NCI-H524 (cell line): ENCODE data around the gene ADGRD1.
A peak's percentile ranks its signal among the peaks of the same experiment; 100 is the strongest.

ENCODE experiments used
- DNase-seq, 2 experiments: peaks; one replicate each; lab custom pipeline; 2025; lab: John Stamatoyannopoulos, UW

The ADGRD1 gene

GRCh38 chr12:131159660-131160059 is 206.0 kb downstream of the ADGRD1 start:
- DNase-seq: peak; percentile 12 to 59

DNA sequence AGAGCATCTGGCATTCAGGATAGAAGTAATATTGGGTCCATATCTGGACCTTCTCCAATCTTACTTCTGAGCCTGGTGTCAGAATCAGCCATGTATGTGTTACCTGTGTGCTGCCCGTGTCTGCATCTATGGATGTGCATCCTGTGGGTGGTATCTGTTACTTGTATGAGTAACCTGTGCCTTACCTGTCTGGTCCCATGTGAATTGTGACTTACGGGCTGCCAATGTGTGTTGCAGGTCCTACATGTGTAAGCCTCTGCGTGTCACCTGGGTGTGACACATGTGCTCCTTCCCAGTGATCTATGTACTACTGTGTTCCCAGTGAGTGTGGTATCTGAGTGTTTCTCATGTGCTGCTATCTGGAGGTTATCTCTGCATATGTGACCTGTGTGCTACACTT is 208.4 kb downstream of the ADGRD1 start:
- DNase-seq: no peak

DNA sequence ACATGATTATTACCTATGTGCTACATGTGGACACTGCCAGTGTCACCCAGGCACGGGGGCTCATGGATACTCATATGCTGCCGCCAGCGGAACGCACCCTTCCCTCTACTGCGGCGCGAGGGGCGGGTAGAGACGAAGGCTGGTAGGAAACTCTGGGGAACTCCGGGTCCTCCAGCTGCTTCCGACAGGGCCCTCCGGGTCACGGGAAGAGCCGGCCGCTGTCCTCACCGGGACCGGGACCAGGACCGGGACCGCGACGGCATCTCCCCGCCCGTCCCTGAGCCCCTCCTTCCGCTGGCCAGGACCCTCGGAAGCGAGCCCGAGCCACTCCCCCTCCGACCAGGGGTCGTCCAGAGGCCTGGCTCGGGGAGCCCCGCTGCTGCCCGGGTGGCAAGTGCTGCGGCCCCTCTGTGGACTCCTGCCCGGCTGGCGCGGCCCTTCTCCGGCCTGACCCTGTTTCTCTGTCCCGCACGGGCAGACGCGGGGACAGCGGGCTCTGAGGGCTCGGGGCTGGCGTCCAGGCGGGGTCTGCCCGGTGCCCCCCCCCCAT is 209.6 kb downstream of the ADGRD1 start:
- DNase-seq: no peak

DNA sequence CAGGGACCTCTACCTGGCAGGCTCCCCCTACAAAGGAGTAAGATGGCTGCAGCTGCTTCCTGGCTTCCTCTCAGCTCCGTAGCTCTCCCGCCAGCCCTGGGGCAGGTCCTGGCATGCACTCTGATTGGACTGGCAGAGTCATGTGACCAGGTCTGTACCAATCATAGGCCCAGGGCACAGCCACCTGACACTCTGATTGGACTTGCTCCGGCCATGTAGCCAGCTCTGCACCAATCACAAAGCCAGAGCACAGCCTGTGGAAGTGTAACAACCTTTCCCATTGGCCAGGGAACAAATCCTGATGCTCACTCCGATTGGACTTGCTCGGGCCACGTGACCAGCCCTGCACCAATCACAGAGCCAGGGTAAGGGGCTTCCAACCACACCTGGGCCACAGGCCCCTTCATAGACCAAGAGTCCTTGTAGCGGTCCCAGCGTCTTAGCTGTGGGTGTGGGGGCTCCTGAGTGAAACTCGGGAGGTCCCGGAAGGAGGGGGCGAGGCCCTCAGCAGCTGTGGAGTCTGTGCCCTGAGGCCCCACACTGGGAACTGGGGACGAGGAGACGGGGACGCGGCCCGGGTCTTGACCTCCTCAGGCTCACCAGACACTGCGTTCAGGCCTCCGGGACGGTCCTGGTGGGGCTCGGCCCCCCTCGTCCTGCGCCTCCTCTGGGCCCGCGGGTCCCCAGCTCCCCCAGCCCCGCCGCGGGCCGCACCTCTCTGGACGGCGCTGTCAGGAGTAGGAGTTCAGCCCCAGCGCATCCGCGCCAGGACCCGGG is 210.6 kb downstream of the ADGRD1 start:
- DNase-seq: no peak

DNA sequence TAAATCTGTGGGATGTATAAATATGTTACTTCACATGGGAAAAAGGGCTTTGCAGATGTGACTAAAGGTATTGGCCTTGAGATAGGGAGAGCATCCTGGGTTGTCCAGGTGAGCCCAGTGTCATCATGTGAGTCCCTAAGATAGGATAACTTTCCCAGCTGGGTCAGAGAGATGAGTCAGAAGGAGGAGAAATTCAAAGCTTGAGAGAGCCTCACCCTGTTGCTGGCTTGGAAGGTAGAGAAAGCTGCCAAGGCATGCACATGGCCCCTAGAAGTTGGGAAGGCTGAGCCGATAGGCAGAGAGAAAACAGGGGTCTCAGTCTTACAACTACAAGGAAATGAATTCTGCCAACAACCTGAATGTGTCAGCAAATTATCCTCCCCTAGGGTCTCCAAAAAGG is 213.0 kb downstream of the ADGRD1 start:
- no peak for DNase-seq

DNA sequence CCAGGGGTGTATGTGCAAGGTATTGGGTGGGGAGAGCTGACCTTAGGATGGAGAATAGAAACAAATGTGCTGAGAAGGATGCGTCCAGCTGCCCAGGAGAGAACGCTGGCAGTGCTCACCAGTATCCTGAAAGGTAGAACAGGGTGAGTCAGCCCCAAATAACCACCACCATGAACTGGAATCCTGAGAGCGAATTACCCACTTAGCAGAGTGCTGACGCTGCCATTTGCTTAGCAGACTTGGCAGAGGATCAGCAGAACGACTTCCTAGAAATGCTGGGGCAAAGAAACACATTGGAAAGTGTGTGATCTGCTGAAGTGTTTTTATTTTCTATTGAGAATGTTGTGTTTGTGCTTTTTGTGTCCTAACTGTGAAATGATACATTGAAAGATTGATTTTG is 213.6 kb downstream of the ADGRD1 start:
- DNase-seq: no peak

- no peak for DNase-seq
These were observed 217.3 kb downstream of the ADGRD1 start for GRCh38 chr12:131171029-131171428.

DNA sequence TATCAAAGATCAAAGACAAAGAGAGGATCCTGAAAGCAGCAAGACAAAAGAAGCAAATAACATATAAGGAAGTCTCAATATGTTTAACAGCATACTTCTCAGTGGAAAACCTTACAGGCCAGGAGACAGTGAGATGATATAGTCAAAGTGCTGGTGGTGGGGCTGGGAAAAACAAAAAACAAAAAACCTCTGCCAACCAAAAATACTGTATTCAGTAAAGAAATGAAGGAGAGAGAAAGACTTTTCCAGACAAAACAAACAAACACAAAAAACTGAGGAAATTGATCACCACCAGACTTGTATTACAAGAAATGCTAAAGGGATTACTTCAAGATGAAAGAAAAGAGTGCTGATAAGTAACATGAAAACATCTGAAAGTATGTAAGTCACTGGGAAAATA is 221.2 kb downstream of the ADGRD1 start:
- DNase-seq: no peak

GRCh38 chr12:131176266-131176665 is 222.6 kb downstream of the ADGRD1 start:
- no peak for DNase-seq

DNA sequence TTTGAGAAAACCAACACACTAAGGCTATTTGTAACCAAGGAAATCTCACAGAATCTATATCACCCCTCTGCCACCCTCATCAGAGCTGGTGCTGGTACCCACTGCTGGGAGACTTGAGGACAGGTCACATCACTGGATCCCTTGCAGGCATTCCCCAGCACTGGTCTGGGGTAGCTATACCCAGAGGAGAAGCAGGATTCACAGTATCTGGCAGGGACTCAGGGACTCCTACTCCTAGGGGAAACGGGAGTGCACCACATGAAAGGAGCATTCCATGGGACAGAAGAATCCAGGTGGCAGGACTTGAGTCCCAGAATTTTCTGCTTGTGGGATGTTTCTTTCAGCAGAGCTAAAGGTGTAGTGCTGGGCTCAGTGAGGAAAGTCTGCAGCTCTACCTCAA is 223.2 kb downstream of the ADGRD1 start:
- DNase-seq: no peak

DNA sequence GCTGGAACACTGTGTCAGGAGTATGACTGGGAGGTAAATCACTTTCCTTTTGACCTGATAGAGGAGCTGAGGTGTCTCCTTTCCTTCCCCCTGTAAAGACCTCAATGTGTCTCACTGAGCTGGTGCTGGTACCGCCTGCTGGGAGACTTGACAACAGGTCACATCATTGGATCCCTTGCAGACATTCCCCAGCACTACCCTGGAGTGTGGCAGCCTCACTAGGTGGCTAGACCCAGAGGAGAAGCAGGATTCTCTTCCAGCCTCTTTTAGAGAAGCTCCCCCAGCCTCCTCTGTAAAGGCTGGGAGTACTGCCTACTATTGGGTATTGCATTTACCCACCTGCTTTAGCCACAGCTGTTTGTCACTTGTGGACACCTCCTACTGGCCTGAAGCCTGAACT is 223.9 kb downstream of the ADGRD1 start:
- DNase-seq: no peak

DNA sequence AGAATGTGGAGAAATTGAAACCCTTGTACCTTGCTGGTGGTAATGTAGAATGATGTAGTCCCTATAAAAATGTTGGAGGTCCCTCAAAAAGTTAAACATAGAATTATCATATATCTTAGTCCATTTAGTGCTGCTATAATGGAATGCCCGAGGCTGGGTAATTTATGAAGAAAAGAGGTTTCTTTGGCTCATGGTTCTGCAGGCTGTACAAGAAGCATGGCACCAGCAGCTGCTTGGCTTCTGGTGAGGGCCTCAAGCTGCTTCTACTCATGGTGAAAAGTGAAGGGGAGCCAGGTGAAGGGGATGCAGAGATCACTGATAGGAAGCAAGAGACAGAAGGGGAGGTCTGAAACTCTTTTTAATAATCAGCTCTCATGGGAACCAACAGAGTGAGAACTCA is 233.9 kb downstream of the ADGRD1 start:
- DNase-seq: no peak

- DNase-seq: no peak
These were observed 234.7 kb downstream of the ADGRD1 start for GRCh38 chr12:131188131-131189050.

DNA sequence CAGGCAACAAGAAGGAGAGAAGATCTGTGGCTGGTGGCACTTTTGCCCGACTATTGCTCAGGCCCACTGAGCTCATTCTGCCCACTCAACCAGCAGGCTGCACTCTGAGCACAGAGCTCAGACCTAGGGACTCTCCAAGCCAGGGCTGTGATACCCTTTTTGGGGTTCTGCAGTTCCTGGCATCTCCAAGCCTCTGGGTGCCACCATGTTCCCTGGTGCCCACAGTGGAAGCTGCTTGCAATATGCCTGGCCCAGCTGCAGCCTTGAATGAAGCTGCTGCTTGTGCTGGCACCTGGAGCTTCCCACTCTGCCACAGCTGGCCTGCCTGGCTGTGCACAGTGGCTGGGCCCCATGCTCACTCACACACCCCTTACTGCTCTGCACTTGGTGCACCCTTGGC is 236.1 kb downstream of the ADGRD1 start:
- no peak for DNase-seq

GRCh38 chr12:131190965-131191364 is 237.3 kb downstream of the ADGRD1 start:
- DNase-seq: no peak
